GM12875 (cell line): ENCODE data around the gene BIRC3.
A peak's percentile ranks its signal among the peaks of the same experiment; 100 is the strongest.

ENCODE experiments used
- H3K4me3 ChIP-seq: one replicate; pipeline ENCODE4 v1.5.1; 2011; ENCODE audit warnings: low read depth, low read length, control low read depth
- TF ChIP-seq, protein P1 (sequence below): IDR thresholded peaks from 2 replicates; pipeline ENCODE4 v1.5.1; 2011; ENCODE audit warnings: low read depth, mild to moderate bottlenecking, control low read depth, inconsistent platforms, low read length, moderate library complexity, borderline replicate concordance; ENCODE audit not compliant: insufficient read depth

Gene BIRC3

GRCh38 chr11:102343809-102344208 is 26.5 kb downstream of the BIRC3 start:
- H3K4me3 ChIP-seq: no peak overlapping the region
- TF ChIP-seq, protein P1, sequence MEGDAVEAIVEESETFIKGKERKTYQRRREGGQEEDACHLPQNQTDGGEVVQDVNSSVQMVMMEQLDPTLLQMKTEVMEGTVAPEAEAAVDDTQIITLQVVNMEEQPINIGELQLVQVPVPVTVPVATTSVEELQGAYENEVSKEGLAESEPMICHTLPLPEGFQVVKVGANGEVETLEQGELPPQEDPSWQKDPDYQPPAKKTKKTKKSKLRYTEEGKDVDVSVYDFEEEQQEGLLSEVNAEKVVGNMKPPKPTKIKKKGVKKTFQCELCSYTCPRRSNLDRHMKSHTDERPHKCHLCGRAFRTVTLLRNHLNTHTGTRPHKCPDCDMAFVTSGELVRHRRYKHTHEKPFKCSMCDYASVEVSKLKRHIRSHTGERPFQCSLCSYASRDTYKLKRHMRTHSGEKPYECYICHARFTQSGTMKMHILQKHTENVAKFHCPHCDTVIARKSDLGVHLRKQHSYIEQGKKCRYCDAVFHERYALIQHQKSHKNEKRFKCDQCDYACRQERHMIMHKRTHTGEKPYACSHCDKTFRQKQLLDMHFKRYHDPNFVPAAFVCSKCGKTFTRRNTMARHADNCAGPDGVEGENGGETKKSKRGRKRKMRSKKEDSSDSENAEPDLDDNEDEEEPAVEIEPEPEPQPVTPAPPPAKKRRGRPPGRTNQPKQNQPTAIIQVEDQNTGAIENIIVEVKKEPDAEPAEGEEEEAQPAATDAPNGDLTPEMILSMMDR: no peak

GRCh38 chr11:102345904-102346303 is 28.6 kb downstream of the BIRC3 start:
- TF ChIP-seq, protein P1: no peak
- H3K4me3 ChIP-seq: peak overlapping the region; percentile 79

DNA sequence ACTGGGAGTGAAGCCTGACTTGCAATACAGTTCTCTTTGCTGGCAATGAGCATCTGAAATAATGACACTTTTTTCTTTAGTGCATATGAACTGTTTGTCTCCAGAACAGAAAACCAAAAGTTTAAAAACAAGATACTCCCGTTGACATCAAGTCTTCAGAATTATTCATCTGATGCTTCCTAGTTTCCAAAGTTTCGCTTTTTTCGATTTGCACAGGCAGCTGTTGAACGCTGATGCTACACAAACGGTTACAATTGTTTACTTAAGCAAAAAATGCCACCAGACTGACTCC is 29.1 kb downstream of the BIRC3 start:
- H3K4me3 ChIP-seq: peak overlapping the region; percentile 79
- TF ChIP-seq, protein P1: no peak

GRCh38 chr11:102346748-102347461 is 29.6 kb downstream of the BIRC3 start, which contains the start of gene BIRC2:
TSS of gene BIRC2 (plus strand) at chr11:102347214. CDS start at chr11:102349855, 2,641 bp downstream.
- H3K4me3 ChIP-seq: peak within 1 kb of the TSS; percentile 79
- TF ChIP-seq, protein P1: peak; percentile 93

GRCh38 chr11:102347462-102348370 is 30.4 kb downstream of the BIRC3 start:
- TF ChIP-seq, protein P1: no peak
- peak overlapping the region; percentile 79 for H3K4me3 ChIP-seq

- TF ChIP-seq, protein P1: no peak
- no peak overlapping the region for H3K4me3 ChIP-seq
These were observed 39.8 kb downstream of the BIRC3 start for GRCh38 chr11:102357116-102357515.
